Measurements from ENCODE around the gene LOC128125822.
"Not testable (repeated sequence)": the region's sequence is repeated elsewhere in the genome, so short reads cannot be mapped to it uniquely, and the experiment has no call there.

LOC128125822 gene

GRCh38 chr6:63582579-63583231 is 10.4 kb downstream of the LOC128125822 start:
- no peak for DNase-seq (ENCODE audit: low spot score)

DNA sequence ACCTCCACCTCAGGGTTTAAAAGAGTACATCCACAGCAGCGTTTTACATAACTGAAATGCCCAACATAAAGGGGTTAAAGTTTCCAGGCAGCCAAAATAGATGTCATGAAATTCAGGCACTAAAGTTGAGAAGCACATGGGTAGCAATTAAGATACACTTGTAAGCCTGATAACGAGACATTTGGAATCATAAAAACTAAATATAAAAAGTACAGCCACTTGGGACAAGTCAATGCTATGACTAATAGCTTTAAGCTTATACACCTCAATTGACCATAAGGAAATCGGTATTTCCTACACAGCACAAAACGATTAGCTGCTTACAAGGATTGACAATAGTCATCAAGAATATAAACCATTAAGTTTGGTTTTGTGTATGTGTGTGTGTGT is 11.8 kb downstream of the LOC128125822 start:
- DNase-seq (ENCODE audit: low spot score) = no peak

GRCh38 chr6:63584566-63584965 is 12.3 kb downstream of the LOC128125822 start:
- DNase-seq (ENCODE audit: low spot score) = no peak

GRCh38 chr6:63585652-63586051 is 13.4 kb downstream of the LOC128125822 start:
- not testable (repeated sequence) for DNase-seq (ENCODE audit: low spot score)

DNA sequence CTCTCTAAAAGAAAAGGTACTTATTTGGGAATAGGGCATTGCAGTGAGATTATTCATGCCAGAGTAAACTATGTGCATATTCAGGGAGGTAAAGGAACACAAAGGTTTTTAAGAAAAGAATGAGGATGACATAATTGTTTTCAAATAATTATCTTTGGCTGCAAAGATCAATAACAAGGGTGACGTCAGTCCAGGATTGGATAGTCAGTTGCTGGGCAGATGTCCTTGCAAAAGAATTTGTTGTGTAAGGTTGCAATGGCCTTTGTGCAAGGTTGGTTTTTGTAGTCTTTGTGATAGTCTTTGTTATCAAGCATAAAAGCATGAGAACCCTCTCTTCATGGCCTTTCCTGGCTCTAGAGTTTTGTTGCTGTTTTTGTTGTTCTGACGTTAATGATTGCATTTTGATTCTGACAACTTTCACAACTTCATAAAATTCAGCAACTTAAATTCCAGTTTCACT is 17.7 kb downstream of the LOC128125822 start:
- no peak for DNase-seq (ENCODE audit: low spot score)

- no peak for DNase-seq (ENCODE audit: low spot score)
These were observed 20.6 kb downstream of the LOC128125822 start for GRCh38 chr6:63592886-63593285.

DNA sequence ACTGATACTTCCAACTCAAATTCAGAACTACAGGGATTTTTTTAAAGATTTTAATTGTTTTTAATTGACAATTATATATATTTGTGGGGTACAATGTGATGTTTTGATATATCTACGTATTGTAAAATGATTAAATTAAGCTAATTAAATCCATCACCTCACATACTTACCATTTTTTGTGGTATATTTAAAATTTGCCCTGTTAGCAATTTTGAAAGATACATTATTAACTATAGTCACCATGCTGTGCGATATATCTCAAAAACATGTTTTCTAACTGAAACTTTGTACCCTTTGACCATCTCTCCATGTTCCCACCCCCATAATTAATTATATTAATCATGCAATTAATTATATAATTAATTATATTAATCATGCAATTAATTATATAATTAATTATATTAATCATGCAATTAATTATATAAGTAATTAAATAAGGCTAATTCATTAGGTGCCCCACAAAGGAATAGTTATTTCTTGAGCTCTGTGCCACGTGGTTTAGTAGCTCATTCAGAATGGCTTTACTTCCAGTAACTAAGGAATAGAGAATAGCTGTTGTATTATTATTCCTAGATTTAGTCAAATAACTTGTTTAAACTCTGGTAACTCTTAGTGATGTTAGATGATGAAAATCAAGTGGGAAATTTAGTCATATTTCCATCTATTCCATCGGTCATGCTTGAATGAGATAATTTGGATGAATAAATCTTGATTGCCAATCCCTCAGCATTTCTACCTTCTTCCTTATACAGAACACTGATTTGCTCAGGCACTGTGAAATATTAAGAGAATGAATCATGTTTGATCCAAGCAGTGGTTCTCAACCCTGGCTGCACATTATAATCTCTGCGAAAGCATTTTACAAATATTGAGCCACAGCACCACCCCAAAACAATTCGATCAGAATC is 25.1 kb downstream of the LOC128125822 start:
- no peak for DNase-seq (ENCODE audit: low spot score)

- DNase-seq (ENCODE audit: low spot score) = peak; percentile 83
These were observed 26.1 kb downstream of the LOC128125822 start for GRCh38 chr6:63598049-63599036.

DNA sequence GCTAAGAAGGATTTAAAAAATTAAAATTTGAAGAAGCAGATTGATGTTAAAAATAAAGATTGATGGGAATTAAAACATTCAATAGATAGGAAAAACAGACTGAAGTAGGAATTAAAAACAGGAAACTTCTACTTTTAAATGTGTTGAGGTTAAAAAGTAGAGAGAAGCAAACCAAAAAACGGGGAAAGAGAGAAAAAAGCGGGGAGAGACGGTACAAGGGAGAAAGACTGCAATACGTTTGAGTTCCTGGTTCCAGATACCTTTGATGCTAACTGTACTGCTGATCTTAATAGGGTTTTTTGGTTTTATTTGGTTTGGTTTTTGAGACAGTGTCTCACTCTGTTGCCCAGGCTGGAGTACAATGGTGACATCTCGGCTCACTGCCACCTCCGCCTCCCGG is 27.0 kb downstream of the LOC128125822 start:
- no peak for DNase-seq (ENCODE audit: low spot score)

- no peak for DNase-seq (ENCODE audit: low spot score)
These were observed 27.9 kb downstream of the LOC128125822 start for GRCh38 chr6:63600136-63600535.

DNA sequence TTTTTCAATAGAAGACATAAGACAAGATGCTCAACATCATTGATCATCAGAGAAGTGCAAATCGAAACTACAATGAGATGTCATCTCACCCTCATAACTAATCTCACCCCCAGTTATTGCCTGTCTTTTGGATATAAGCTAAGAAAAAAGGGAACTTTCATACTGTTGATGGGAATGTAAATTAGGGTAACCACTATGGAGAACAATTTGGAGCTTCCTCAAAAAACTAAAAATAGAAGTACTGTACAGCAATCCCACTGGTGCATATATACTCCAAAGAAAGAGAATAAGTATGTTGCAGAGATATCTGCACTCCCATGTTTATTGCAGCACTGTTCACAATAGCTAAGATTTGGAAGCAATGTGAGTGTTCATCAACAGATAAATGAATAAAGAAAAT is 37.0 kb downstream of the LOC128125822 start:
- DNase-seq (ENCODE audit: low spot score) = no peak

DNA sequence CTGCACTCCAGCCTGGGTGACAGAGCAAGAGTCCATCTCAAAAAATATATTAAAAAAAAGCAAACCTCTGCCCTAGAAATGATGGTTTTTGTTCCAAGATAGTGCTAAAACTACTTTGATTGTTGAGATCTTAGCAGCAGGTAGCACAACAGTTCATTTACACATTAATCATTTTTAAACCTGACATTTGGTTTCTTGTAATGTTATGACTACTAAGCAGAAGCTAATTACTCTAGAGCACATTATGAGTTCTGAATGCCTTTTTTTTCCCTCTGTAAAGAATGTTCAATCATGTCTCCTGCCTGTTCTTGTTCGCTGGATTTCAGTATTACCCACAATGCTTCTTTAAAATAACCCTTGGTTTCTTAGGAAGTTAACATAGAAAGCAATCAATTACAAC is 38.7 kb downstream of the LOC128125822 start:
- no peak for DNase-seq (ENCODE audit: low spot score)

GRCh38 chr6:63611560-63611959 is 39.3 kb downstream of the LOC128125822 start:
- no peak for DNase-seq (ENCODE audit: low spot score)

GRCh38 chr6:63615590-63615989 is 43.3 kb downstream of the LOC128125822 start:
- DNase-seq (ENCODE audit: low spot score) = no peak
